BLaER1 (cell line): Measurements from ENCODE around the gene USP43.

ENCODE experiments used
- H3K27ac ChIP-seq: shearing (Covaris generic); formaldehyde crosslinking; 2 replicates; pipeline ENCODE4 v1.8.1; 2022
- H3K27me3 ChIP-seq: shearing (Covaris generic); formaldehyde crosslinking; 2 replicates; pipeline ENCODE4 v1.8.1; 2022
- H3K36me3 ChIP-seq: shearing (Covaris generic); formaldehyde crosslinking; 2 replicates; pipeline ENCODE4 v1.8.1; 2022
- H3K4me1 ChIP-seq: shearing (Covaris generic); formaldehyde crosslinking; 2 replicates; pipeline ENCODE4 v1.8.1; 2022
- H3K4me2 ChIP-seq: shearing (Covaris generic); formaldehyde crosslinking; 2 replicates; pipeline ENCODE4 v1.8.1; 2022
- H3K4me3 ChIP-seq: shearing (Covaris generic); formaldehyde crosslinking; 2 replicates; pipeline ENCODE4 v1.8.1; 2022
- H3K9ac ChIP-seq: shearing (Covaris generic); formaldehyde crosslinking; 2 replicates; pipeline ENCODE4 v1.8.1; 2022
- H3K9me3 ChIP-seq: shearing (Covaris generic); formaldehyde crosslinking; 2 replicates; pipeline ENCODE4 v1.8.1; 2022
- H4K20me1 ChIP-seq: shearing (Covaris generic); formaldehyde crosslinking; 2 replicates; pipeline ENCODE4 v1.8.1; 2022
- Cebpa-rat ChIP-seq: shearing (Covaris generic); IDR thresholded peaks from 2 replicates; pipeline ENCODE4 v1.8.1; 2022

USP43 gene

DNA sequence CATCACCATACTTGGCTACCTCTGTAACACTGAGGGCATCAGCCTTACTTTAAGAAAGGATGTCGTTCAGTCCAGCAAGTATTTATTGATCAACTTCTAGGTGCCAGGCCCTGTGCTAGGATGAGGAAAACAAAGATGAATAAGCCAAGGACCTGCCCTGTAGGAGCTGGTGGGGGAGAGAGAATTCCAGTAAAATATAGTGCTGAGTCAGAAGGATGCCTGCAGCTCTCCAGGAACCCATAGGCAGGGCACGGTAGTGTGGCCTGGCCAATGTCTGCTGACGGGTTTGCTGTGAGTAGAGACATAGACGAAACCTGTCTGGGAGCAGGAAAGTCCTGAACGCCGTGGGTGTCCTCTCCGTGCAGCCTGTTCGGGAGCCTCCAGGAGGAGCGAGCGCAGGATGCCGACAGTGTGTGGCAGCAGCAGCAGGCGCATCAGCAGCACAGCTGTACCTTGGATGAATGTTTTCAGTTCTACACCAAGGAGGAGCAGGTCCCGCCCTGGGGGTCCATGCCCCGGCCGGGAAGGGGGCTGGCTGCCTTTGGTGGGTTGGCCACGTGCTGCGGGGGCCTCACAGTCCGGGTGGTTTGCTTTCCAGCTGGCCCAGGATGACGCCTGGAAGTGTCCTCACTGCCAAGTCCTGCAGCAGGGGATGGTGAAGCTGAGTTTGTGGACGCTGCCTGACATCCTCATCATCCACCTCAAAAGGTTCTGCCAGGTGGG, 55.6 kb downstream of the USP43 start:
- Histone ChIP-seq H3K9me3 (peaks cover 18% of the 10 kb centered on the region), H4K20me1 (no peaks in the 10 kb centered on the region), H3K9ac (no peak overlapping the region), H3K27me3 (no peaks in the 10 kb centered on the region), H3K4me3 (no peak overlapping the region), H3K36me3 (peaks cover 16% of the 10 kb centered on the region), H3K27ac (peak overlapping the region; percentile 43; the same call in 1 of the 2 replicates), H3K4me1 (peaks cover 85% of the 10 kb centered on the region), H3K4me2 (peak overlapping the region; percentile 88)
- no peak for TF ChIP-seq Cebpa-rat

DNA sequence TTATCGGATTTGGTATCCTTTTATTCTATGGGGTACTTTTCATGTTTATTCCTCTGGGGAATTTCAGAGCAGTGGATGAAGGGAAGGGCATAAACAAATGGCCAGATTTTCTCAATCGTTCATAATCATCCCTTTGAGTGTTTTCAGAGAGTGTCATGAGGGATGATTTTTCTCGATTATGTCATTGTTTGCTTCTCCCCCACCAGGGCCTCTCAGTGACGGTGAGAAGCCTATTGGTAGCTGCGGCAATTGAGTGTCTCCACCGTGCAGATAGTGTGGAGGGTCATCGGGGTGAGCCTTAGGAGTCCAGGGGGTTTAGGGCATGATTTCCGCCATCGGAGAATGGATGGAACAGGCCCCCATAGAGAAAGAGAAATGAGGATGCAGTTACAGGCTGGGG, 57.2 kb downstream of the USP43 start:
- peaks cover 3% of the 10 kb centered on the region for H3K9me3 ChIP-seq

DNA sequence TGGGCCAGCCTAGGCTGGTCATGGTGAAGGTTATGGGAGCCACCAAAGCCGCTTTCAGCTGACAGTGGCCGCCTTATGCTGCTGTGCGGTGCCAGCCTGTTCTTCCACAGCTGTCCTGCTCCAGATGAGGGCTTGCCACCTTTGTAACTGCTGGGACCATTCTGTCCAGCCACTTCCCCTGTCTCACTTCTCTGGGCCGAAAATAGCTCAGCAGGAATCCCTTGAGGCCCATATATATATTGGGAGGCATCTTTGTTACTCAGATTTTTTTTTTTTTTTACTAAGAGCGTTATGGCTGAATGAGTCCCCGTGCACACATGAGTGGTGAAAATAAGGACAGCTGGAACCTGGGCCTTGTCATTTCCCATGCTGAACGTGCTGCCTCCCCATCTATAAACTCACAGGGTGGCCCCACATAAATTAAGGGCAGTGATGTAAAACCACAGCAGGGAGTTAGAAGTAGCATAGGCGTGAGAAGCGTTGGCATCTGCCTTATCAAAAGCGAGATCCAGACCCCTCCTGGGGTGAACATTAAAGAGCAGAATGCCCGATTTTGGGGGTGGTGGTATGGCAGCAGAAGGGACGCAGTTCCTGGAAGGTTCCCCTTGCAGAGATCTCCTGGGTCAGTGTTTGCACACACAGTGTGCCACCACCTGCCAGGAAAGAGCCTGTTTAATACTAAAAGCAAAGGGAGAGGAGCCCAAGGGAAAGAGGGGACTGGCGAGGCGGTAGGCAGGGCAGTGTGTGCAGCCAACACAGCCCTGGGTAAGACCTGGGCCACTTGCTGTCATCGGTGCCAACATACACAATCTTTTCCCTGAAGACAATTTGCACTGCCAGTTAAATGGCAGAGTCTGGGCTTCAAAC, 57.8 kb downstream of the USP43 start:
- Histone ChIP-seq H3K27ac (peak overlapping the region; percentile 73), H4K20me1 (no peaks in the 10 kb centered on the region), H3K9me3 (0 out of 2 replicates have a peak, but pooled peaks cover 4% of the 10 kb centered on the region), H3K27me3 (no peaks in the 10 kb centered on the region), H3K36me3 (peaks cover 11% of the 10 kb centered on the region), H3K4me1 (peaks cover 85% of the 10 kb centered on the region), H3K9ac (peak overlapping the region; percentile 62), H3K4me2 (peak overlapping the region; percentile 88), H3K4me3 (peak overlapping the region; percentile 49)
- TF ChIP-seq Cebpa-rat: no peak

More for the DNA sequence above, 57.2 kb downstream of the USP43 start:
- no peak for TF ChIP-seq Cebpa-rat
- H3K27me3 ChIP-seq: no peaks in the 10 kb centered on the region
- peak overlapping the region; percentile 66 for H3K27ac ChIP-seq
- H3K9ac ChIP-seq: peak overlapping the region; percentile 62; the same call in 1 of the 2 replicates
- no peaks in the 10 kb centered on the region for H4K20me1 ChIP-seq
- H3K4me2 ChIP-seq: peak overlapping the region; percentile 88
- peaks cover 91% of the 10 kb centered on the region for H3K4me1 ChIP-seq
- H3K36me3 ChIP-seq: peaks cover 5% of the 10 kb centered on the region; the same call in 1 of the 2 replicates
- H3K4me3 ChIP-seq: no peak overlapping the region; the same call in 1 of the 2 replicates

DNA sequence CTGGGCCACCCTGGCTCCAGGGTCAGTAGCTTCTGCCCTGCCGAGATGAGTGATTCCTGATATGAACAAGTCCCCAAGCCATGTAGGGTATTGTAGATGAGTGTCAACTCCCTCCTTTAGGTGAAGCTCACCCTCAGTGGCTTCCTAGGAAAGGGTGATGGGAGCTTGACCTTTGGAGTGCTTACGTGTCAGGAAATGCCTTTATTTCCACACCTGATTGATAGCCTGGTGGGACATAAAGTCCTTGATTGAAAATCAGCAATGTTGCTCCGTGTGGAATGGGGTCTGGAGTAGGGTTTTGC, 58.4 kb downstream of the USP43 start:
- H3K4me1 ChIP-seq: peaks cover 79% of the 10 kb centered on the region
- H3K27me3 ChIP-seq: no peaks in the 10 kb centered on the region
- no peaks in the 10 kb centered on the region for H4K20me1 ChIP-seq
- peak overlapping the region; percentile 88 for H3K4me2 ChIP-seq
- H3K4me3 ChIP-seq: peak overlapping the region; percentile 49
- peak overlapping the region; percentile 62 for H3K9ac ChIP-seq
- H3K36me3 ChIP-seq: peaks cover 12% of the 10 kb centered on the region
- H3K9me3 ChIP-seq: 0 out of 2 replicates have a peak, but pooled peaks cover 4% of the 10 kb centered on the region
- TF ChIP-seq Cebpa-rat: no peak
- peak overlapping the region; percentile 73 for H3K27ac ChIP-seq

DNA sequence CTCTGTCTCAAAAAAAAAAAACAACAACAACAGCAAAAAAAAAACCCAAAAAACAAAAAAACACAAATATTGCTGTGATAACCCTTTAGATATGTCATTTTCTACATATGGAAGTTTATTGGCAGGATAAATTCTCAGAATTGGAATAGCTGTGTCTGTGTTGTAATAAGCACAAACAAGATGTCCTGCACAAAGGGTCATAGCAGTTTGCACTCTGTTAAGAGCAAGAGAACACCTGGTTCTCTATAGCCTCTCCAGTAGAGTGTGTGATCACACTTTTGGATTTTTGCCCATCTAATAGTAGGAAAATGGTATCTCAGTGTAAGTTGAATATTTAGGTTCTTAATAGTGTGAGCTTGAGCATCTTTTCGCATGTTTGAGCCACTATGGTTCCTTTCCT, 60.4 kb downstream of the USP43 start:
- peaks cover 59% of the 10 kb centered on the region for H3K4me1 ChIP-seq
- TF ChIP-seq Cebpa-rat: no peak
- no peaks in the 10 kb centered on the region for H4K20me1 ChIP-seq

DNA sequence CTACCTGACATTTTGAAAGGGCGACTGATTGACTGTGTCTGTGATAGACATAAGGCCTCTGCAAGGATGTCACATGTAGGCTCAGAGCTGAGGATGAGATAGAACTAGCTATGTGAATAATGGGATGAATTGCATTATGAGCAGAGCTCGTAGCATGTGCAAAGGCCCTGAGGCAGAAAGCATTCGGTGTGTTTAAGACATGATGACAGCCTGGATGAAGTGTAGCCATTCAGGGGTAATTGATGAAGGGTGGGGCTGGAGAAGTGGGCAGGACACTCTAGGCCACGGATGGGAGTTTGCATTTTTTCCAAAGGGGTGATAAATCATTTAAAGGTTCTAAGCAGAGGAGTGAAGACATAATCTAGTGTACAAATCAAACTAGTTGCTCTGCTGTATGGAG, 62.6 kb downstream of the USP43 start:
- TF ChIP-seq Cebpa-rat: no peak
- Histone ChIP-seq H3K36me3 (peaks cover 30% of the 10 kb centered on the region), H3K9me3 (peaks cover 4% of the 10 kb centered on the region; the same call in 1 of the 2 replicates), H3K4me1 (peaks cover 37% of the 10 kb centered on the region), H3K27ac (no peak overlapping the region), H3K4me3 (no peak overlapping the region), H3K9ac (no peak overlapping the region), H3K4me2 (no peak overlapping the region), H3K27me3 (no peaks in the 10 kb centered on the region), H4K20me1 (no peaks in the 10 kb centered on the region)

More for the DNA sequence above, 60.4 kb downstream of the USP43 start:
- no peaks in the 10 kb centered on the region for H3K27me3 ChIP-seq
- no peak overlapping the region for H3K4me3 ChIP-seq
- H3K4me2 ChIP-seq: peak overlapping the region; percentile 88
- 0 out of 2 replicates have a peak, but pooled peaks cover 4% of the 10 kb centered on the region for H3K9me3 ChIP-seq
- no peak overlapping the region for H3K27ac ChIP-seq
- no peak overlapping the region for H3K9ac ChIP-seq
- H3K36me3 ChIP-seq: peaks cover 19% of the 10 kb centered on the region

DNA sequence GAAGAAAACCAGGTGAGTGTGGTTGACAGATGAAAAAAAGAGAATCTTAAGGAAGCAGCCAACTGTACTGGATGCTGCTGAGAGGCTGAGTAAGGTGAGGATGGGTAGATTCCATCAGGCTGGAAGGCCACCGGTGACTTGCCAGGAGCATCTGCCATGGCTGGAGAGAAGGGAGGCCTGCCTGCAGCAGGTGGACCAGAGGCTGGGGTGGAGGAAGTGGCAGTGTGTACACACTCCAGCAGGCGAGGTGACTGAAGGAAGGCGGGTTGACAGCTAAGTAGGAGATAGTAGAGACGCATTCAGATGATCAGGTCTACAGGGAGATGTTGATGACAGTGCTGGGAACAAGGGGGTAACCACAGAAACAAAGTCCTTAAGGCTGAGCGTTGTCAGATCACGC, 69.5 kb downstream of the USP43 start:
- Histone ChIP-seq H3K4me1 (no peaks in the 10 kb centered on the region), H3K4me3 (no peak overlapping the region), H3K9ac (no peak overlapping the region), H3K27ac (no peak overlapping the region), H3K4me2 (no peak overlapping the region), H3K27me3 (no peaks in the 10 kb centered on the region), H3K9me3 (peaks cover 12% of the 10 kb centered on the region; the same call in 1 of the 2 replicates), H4K20me1 (no peaks in the 10 kb centered on the region), H3K36me3 (peaks cover 35% of the 10 kb centered on the region; the same call in 1 of the 2 replicates)
- no peak for TF ChIP-seq Cebpa-rat

DNA sequence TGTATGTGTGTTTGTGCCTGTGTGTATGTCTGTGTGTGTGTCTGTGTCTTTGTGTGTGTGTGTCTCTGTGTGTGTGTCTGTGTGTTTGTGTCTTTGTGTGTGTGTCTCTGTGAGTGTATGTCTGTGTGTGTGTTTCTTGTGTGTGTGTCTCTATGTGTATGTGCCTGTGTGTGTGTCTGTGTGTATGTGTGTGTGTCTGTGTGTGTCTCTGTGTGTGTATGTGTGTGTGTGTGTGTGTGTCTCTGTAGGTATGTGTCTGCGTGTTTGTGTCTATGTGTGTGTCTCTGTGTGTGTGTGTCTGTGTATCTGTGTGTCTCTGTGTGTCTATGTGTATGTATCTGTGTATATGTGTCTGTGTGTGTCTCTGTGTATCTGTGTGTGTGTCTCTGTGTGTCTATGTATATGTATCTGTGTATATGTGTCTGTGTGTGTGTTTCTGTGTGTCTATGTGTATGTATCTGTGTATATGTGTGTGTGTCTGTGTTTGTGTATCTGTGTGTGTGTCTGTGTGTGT, 70.2 kb downstream of the USP43 start:
- Histone ChIP-seq H3K4me3 (no peak overlapping the region), H3K4me2 (no peak overlapping the region), H3K27me3 (no peaks in the 10 kb centered on the region), H4K20me1 (no peaks in the 10 kb centered on the region), H3K27ac (no peak overlapping the region), H3K9me3 (peaks cover 12% of the 10 kb centered on the region; the same call in 1 of the 2 replicates), H3K4me1 (no peaks in the 10 kb centered on the region), H3K36me3 (peaks cover 29% of the 10 kb centered on the region; the same call in 1 of the 2 replicates), H3K9ac (no peak overlapping the region)
- no peak for TF ChIP-seq Cebpa-rat

DNA sequence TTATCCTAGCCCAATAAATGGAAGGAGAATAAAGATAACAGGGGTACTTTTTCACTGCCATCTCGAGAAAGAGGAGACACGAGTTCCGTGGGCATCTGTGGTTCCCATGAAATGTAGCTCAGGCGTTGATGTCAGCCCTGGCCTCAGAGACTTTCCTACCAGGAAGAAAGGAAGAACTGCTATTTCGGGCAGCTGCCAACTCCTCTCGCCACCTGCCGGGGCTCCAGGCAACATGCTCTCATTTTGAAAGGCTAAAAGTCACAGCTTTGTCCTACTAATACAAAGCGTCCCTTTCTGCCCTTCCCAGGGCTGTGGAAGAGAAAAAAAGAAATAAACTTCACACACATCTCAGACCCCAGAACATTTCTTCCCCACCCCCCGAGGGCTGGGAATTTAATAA, 80.3 kb downstream of the USP43 start:
- Histone ChIP-seq H4K20me1 (no peaks in the 10 kb centered on the region), H3K27me3 (no peaks in the 10 kb centered on the region), H3K36me3 (peaks cover 9% of the 10 kb centered on the region), H3K4me2 (peak overlapping the region; percentile 47), H3K4me1 (peaks cover 35% of the 10 kb centered on the region), H3K27ac (no peak overlapping the region), H3K9ac (no peak overlapping the region), H3K9me3 (no peaks in the 10 kb centered on the region), H3K4me3 (no peak overlapping the region)
- no peak for TF ChIP-seq Cebpa-rat

DNA sequence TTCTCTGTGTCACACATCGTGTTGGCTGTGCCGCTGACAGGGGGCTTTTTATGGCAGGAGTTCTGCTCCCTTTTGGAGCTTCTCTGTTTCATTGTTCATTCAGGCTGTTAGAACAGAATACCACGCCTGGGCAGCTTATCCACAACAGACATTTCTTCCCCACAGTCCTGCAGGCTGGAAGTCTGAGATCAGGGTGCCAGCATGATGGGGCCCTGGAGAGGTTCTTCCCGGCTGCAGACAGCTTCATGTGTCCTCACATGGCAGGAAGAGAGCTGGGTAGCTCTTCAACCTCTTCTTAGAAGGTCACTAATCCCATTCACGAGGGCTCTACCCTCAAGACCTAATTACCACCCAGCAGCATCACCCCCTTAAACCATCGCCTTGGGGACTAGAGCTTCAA, 81.0 kb downstream of the USP43 start:
- Histone ChIP-seq H3K27me3 (no peaks in the 10 kb centered on the region), H3K4me1 (peaks cover 30% of the 10 kb centered on the region), H3K36me3 (peaks cover 9% of the 10 kb centered on the region), H4K20me1 (no peaks in the 10 kb centered on the region), H3K27ac (no peak overlapping the region), H3K4me3 (no peak overlapping the region), H3K9ac (no peak overlapping the region), H3K9me3 (peaks cover 6% of the 10 kb centered on the region; the same call in 1 of the 2 replicates), H3K4me2 (no peak overlapping the region)
- TF ChIP-seq Cebpa-rat: no peak
